HG03175 (cell line): ENCODE results near the gene CAMTA1.
"Not testable (repeated sequence)": the region's sequence is repeated elsewhere in the genome, so short reads cannot be mapped to it uniquely, and the experiment has no call there.

Experiments
- ATAC-seq: cut with Tn5 transposase; IDR thresholded peaks from one replicate; pipeline ENCODE4 v1.9.1; 2021; ENCODE audit warnings: mild to moderate bottlenecking, moderate library complexity; ENCODE audit not compliant: unreplicated experiment

The CAMTA1 gene

GRCh38 chr1:7389906-7390603 lies 604.8 kb downstream of the CAMTA1 start:
- no peak for ATAC-seq

GRCh38 chr1:7390604-7391000 lies 605.3 kb downstream of the CAMTA1 start:
- ATAC-seq = no peak

- no peak for ATAC-seq
These were observed 607.9 kb downstream of the CAMTA1 start for GRCh38 chr1:7393136-7393535.

- no peak for ATAC-seq
These were observed 610.0 kb downstream of the CAMTA1 start for GRCh38 chr1:7395251-7395650.

- no peak for ATAC-seq
These were observed 613.7 kb downstream of the CAMTA1 start for GRCh38 chr1:7398982-7399381.

GRCh38 chr1:7399514-7400125 lies 614.4 kb downstream of the CAMTA1 start:
- no peak for ATAC-seq

GRCh38 chr1:7400566-7400965 lies 615.3 kb downstream of the CAMTA1 start:
- no peak for ATAC-seq

GRCh38 chr1:7401814-7402547 lies 616.7 kb downstream of the CAMTA1 start:
- no peak for ATAC-seq

GRCh38 chr1:7402548-7402850 lies 617.2 kb downstream of the CAMTA1 start:
- no peak for ATAC-seq

GRCh38 chr1:7403265-7404045 lies 618.2 kb downstream of the CAMTA1 start:
- ATAC-seq = no peak

GRCh38 chr1:7404046-7404742 lies 618.9 kb downstream of the CAMTA1 start:
- no peak for ATAC-seq

- no peak for ATAC-seq
These were observed 620.7 kb downstream of the CAMTA1 start for GRCh38 chr1:7405844-7406500.

- ATAC-seq = no peak
These were observed 621.6 kb downstream of the CAMTA1 start for GRCh38 chr1:7406641-7407543.

GRCh38 chr1:7407544-7407895 lies 622.3 kb downstream of the CAMTA1 start:
- no peak for ATAC-seq

- no peak for ATAC-seq
These were observed 622.9 kb downstream of the CAMTA1 start for GRCh38 chr1:7407980-7408770.

- no peak for ATAC-seq
These were observed 623.5 kb downstream of the CAMTA1 start for GRCh38 chr1:7408771-7409150.

GRCh38 chr1:7409278-7409677 lies 624.0 kb downstream of the CAMTA1 start:
- ATAC-seq = no peak

- ATAC-seq = no peak
These were observed 624.9 kb downstream of the CAMTA1 start for GRCh38 chr1:7410156-7410555.

- not testable (repeated sequence) for ATAC-seq
These were observed 632.4 kb downstream of the CAMTA1 start for GRCh38 chr1:7417618-7418017.
